Kidney epithelial cell (primary cell): ENCODE measurements around the gene CORO7. TPM values are rescaled to one million over a fixed set of nuclear protein-coding genes. Genes with fewer than 3 reads are reported as not detected.
"Not testable (repeated sequence)": the region's sequence is repeated elsewhere in the genome, so short reads cannot be mapped to it uniquely, and the experiment has no call there.

Experiments
- DNase-seq: peaks from one replicate; pipeline ENCODE4 v3.0.0-alpha.2; 2010; ENCODE audit warnings: low read depth
- H3K27me3 ChIP-seq: 2 replicates; pipeline ENCODE4 v1.6.0; 2011; ENCODE audit warnings: low read length; ENCODE audit not compliant: control insufficient read depth, insufficient read depth
- H3K36me3 ChIP-seq: 2 replicates; pipeline ENCODE4 v1.5.1; 2011; ENCODE audit warnings: low read length; ENCODE audit not compliant: control insufficient read depth, insufficient read depth
- H3K4me3 ChIP-seq: 2 replicates; pipeline ENCODE4 v1.5.1; 2011; ENCODE audit warnings: low read depth, mild to moderate bottlenecking, control low read depth, low read length
- total RNA-seq: library from RNA; depleted of rRNA; stranded (reverse); fragments of >200 nt; gene quantifications from 2 replicates; pipeline ENCODE4 v1.2.3, GENCODE V29; 2015
- TF ChIP-seq, protein P1 (sequence below): IDR thresholded peaks from 2 replicates; pipeline ENCODE4 v1.5.1; 2011; ENCODE audit warnings: mild to moderate bottlenecking, moderate library complexity, low read length, control low read depth, inconsistent platforms; ENCODE audit not compliant: insufficient read depth, poor library complexity, severe bottlenecking

CORO7 gene
- total RNA-seq, 1 donor from 2014 or later, result 57.3 TPM

DNA sequence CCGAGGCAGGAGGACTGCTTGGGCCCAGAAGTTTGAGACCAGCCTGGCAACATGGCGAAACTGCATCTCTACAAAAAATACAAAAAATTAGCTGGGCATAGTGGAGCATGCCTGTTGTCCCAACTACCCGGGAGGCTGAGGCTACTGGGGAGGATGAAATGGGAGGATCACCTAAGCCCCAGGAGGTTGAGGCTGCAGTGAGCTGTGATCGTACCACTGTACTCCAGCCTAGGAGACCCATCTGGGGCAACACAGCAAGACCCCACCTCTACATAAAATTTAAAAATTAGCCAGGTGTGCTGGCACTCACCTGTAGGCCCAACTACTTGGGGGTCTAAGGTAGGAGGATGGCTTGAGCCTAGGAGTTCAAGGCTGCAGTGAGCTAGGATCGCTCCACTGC lies 67.1 kb downstream of the CORO7 start:
- H3K4me3 ChIP-seq, result no peak overlapping the region
- no peaks in the 10 kb centered on the region for H3K36me3 ChIP-seq
- DNase-seq, result no peak
- H3K27me3 ChIP-seq, result no peaks in the 10 kb centered on the region
- TF ChIP-seq, protein P1, sequence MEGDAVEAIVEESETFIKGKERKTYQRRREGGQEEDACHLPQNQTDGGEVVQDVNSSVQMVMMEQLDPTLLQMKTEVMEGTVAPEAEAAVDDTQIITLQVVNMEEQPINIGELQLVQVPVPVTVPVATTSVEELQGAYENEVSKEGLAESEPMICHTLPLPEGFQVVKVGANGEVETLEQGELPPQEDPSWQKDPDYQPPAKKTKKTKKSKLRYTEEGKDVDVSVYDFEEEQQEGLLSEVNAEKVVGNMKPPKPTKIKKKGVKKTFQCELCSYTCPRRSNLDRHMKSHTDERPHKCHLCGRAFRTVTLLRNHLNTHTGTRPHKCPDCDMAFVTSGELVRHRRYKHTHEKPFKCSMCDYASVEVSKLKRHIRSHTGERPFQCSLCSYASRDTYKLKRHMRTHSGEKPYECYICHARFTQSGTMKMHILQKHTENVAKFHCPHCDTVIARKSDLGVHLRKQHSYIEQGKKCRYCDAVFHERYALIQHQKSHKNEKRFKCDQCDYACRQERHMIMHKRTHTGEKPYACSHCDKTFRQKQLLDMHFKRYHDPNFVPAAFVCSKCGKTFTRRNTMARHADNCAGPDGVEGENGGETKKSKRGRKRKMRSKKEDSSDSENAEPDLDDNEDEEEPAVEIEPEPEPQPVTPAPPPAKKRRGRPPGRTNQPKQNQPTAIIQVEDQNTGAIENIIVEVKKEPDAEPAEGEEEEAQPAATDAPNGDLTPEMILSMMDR, result no peak

DNA sequence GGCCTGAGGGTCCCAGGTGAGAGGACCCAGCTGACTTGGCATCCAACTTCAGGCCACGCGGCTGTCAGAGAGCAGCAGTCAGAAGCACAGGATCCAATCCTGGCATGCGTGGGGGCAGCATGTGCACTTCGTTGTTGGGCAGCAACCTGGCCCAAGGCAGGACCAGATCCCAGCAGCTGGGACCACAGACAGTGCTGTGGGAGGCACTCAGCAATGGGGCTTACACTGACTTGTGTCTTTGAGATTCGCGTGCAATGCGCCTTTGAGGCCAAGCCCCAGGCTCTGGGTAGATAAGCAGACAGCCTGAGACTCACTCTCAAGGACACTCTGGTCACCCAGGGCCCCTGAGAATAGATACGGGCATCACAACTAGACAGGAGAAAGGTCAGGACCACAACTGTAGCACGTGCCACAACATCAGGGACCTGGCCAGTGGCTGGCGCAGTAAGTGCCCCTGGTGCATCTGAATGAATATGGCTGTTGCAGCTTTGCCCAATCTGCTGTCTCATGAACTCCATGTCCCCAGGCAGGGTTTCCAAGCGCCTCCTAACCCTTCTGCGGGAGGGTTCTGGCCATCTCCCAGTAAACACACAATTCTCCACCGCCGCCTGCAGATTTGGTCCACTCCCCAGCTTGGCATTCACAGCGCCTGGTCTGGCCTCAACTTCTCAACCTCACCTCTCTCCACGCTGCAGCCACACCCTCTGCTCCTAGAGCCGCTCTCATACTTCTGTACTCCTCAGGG lies 68.5 kb downstream of the CORO7 start:
- Histone ChIP-seq H3K27me3 (no peaks in the 10 kb centered on the region), H3K4me3 (no peak overlapping the region), H3K36me3 (no peaks in the 10 kb centered on the region)
- TF ChIP-seq, protein P1, result no peak
- no peak for DNase-seq

DNA sequence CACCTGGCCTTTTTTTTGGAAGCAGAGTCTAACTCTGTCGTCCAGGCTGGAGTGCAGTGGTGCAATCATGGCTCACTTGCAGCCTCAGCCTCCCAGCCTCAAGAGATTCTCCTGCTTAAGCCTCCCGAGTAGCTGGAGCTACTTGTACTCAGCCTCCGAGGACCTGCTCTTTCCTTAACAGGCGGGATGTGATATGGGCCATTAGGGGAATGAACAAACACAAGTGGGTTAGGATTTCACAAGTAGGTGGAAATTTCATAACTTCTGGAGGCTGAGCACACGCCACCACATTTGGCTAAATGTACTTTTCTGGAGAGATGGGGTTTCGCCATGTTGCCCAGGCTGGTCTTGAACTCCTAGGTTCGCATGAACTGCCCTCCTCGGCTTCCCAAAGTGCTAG lies 69.4 kb downstream of the CORO7 start:
- H3K4me3 ChIP-seq, result no peak overlapping the region
- no peaks in the 10 kb centered on the region for H3K27me3 ChIP-seq
- H3K36me3 ChIP-seq, result no peaks in the 10 kb centered on the region
- no peak for DNase-seq
- TF ChIP-seq, protein P1, result no peak

DNA sequence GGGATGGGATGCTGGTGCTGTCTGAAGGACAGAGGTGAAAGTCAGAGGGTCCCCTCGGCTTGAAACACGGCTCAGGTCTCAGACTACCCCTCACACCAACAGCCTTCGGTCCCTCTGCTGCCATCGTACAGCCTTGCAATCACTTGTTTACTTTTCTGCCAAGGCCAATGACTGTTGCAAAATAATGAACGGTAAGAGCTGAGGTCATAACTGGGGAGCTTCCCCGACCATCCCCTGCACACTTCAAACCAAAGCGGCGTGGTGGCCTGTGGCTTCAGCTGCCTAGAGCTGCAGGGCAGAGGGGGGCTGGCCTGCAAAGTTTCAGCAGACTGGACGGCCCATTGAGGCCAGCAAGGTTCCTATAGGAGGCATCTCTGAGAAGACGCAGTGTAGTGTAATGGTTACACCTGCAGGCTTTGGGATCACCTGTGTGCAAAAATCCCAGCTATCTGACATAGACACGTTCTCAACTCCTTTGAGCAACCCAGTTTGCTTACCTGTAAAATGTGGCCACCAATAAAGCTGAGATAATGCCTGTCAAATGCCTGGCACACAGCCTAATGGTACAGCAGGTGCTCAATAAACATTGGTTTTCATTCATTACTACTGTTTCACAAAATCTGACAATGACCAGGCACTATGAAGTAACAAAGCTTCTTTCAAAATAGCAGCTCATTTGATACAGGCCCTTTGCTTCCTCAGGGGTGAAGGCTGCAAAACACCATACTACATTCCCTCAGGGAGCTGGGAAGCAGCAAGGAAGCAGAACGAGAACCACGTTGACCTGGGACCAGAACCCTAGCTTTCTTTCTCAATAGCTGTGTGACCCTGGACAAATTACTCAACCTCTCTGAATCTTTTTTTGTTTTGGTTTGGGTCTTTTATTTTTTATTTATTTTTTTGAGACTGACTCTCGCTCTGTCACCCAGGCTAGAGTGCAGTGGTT lies 70.3 kb downstream of the CORO7 start:
- H3K4me3 ChIP-seq, result no peak overlapping the region
- no peak for DNase-seq
- H3K36me3 ChIP-seq, result no peaks in the 10 kb centered on the region
- TF ChIP-seq, protein P1, result no peak
- no peaks in the 10 kb centered on the region for H3K27me3 ChIP-seq

DNA sequence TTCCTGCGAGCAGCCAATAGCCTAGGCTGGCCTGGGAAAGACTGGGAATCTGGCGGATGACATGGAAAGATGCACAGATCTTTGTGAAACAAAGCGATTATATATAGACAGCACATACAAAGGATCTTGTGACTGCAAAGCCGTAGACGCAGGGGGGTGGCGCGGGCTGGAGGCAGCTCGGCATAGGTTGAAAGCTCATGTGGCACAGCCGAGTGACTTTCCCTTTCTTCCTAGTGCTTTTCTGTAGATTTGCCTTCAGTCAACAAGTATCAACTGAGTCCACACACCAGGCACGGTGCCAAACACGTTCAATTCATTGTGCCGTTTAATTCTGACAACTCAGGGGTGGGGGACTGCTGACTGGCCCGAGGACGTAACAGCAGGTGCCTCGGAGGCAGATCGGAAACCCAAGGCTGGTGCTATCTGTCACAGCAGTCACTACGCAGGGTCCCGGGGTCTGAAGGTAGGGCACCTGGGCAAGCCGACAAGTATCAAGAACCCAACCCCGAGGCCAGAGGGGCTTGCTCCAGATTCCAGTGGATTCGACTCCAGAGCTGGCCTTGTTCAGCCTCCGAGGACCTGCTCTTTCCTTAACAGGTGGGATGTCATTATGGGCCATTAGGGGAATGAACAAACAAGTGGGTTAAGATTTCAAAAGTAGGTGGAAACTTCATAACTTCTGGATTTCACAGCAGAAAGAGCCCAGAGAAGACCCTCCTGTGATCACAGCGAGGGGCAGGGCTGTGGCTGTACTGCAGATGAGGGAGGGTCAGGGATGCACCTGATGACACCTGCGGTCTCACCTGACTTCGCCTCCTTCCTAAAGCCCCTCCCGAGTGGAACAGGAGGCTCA lies 71.2 kb downstream of the CORO7 start:
- H3K27me3 ChIP-seq, result no peaks in the 10 kb centered on the region
- DNase-seq, result no peak
- TF ChIP-seq, protein P1, result no peak
- H3K4me3 ChIP-seq, result no peak overlapping the region
- no peaks in the 10 kb centered on the region for H3K36me3 ChIP-seq

DNA sequence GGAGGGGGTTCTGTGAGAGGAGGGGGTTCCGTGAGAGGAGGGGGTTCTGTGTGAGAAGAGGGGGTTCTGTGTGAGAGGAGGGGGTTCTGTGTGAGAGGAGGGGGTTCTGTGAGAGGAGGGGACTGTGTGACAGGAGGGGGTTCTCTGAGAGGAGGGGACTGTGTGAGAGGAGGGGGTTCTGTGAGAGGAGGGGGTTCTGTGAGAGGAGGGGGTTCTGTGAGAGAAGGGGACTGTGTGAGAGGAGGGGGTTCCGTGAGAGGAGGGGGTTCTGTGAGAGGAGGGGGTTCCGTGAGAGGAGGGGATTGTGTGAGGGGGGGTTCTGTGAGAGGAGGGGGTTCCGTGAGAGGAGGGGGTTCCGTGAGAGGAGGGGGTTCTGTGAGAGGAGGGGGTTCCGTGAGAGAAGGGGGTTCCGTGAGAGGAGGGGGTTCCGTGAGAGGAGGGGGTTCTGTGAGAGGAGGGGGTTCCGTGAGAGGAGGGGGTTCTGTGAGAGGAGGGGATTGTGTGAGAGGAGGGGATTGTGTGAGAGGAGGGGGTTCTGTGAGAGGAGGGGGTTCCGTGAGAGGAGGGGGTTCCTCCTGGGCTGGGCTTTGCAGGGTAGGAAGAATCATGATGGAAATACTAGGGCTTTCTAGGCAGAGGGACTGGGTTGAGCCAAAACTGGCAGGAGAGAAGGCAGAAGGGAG lies 72.0 kb downstream of the CORO7 start:
- H3K36me3 ChIP-seq, DNase-seq, H3K4me3 ChIP-seq, H3K27me3 ChIP-seq: not testable (repeated sequence)
